ENCODE data around the gene NKX2-1.

Gene NKX2-1

GRCh38 chr14:36517242-36518030 lies 2.6 kb downstream of the NKX2-1 start:
- DNase-seq (ENCODE audit: low spot score), result no peak

GRCh38 chr14:36516719-36517241 lies 3.3 kb downstream of the NKX2-1 start:
- no peak for DNase-seq (ENCODE audit: low spot score)

GRCh38 chr14:36515896-36516718 lies 3.9 kb downstream of the NKX2-1 start:
- DNase-seq (ENCODE audit: low spot score), result no peak

- DNase-seq (ENCODE audit: low spot score), result no peak
Measured at GRCh38 chr14:36515105-36515593, 4.9 kb downstream of the NKX2-1 start.

- DNase-seq (ENCODE audit: low spot score), result no peak
Measured at GRCh38 chr14:36514278-36515104, 5.5 kb downstream of the NKX2-1 start.

GRCh38 chr14:36513451-36514277 lies 6.4 kb downstream of the NKX2-1 start:
- no peak for DNase-seq (ENCODE audit: low spot score)

- DNase-seq (ENCODE audit: low spot score), result no peak
Measured at GRCh38 chr14:36513012-36513420, 7.0 kb downstream of the NKX2-1 start.

- DNase-seq (ENCODE audit: low spot score), result no peak
Measured at GRCh38 chr14:36512585-36513003, 7.4 kb downstream of the NKX2-1 start.

- DNase-seq (ENCODE audit: low spot score), result no peak
Measured at GRCh38 chr14:36511981-36512584, 7.9 kb downstream of the NKX2-1 start.

GRCh38 chr14:36510874-36511273 lies 9.2 kb downstream of the NKX2-1 start:
- no peak for DNase-seq (ENCODE audit: low spot score)

- no peak for DNase-seq (ENCODE audit: low spot score)
Measured at GRCh38 chr14:36510078-36510799, 9.8 kb downstream of the NKX2-1 start.

GRCh38 chr14:36509069-36509917 lies 10.7 kb downstream of the NKX2-1 start:
- DNase-seq (ENCODE audit: low spot score), result no peak

GRCh38 chr14:36508418-36509068 lies 11.5 kb downstream of the NKX2-1 start:
- no peak for DNase-seq (ENCODE audit: low spot score)

GRCh38 chr14:36507847-36508417 lies 12.1 kb downstream of the NKX2-1 start:
- DNase-seq (ENCODE audit: low spot score), result no peak

- DNase-seq (ENCODE audit: low spot score), result no peak
Measured at GRCh38 chr14:36506732-36507614, 13.1 kb downstream of the NKX2-1 start.

GRCh38 chr14:36505892-36506731 lies 13.9 kb downstream of the NKX2-1 start:
- no peak for DNase-seq (ENCODE audit: low spot score)
